ENCODE data around the gene KCTD17.

The KCTD17 gene

DNA sequence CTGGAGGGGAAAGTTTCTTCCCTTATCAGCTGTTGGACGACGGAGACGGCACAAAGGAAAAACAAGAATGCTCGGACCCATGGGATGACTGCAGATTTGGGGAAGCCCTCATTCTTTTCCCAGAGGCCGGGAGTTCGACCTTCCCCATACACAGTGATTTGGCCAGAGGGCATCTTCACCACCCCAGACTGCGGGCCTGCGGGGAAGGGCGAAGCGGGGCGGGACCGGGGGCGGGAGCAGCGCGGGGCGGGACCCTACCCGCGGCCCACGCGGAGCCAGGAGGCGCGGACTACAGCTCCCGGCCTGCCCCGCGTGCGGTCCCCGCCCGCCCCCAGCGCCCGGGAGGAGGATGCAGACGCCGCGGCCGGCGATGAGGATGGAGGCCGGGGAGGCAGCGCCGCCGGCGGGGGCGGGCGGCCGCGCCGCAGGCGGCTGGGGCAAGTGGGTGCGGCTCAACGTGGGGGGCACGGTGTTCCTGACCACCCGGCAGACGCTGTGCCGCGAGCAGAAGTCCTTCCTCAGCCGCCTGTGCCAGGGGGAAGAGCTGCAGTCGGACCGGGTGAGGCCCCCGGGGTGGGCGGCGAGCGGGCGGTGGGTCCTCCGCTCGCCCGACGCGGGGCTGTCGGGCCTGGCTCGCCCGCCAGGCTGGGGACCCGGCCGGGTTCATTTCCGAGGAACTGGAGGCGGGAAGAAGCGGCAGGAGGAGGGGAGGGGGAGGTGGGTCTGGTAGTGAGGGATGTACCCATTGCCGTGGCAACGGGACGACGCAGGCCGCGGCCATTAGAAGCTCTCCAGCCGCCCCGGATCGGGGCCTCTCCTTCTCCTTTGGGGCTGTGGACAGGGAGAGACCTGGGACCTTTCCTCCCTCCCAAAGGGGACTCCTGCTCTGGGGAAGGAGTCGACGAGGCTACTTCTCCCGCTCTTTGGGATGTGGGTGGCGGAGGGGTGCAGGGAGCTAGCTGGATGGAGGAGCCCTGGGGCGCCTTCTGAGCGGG lies at the start of gene KCTD17:
KCTD17 (plus strand) TSS at position 352 of the 995 bp plus-strand sequence; CDS start at position 371, 19 bp downstream.
- DNase-seq: peak; percentile 29

GRCh38 chr22:37001826-37002225 lies 49.7 kb upstream of the KCTD17 start:
- no peak for DNase-seq
- in situ Hi-C loops (cut with MboI; ENCODE audit: low pct_unique_long_range_greater_than_20kb, low sequenced_read_pairs): no loop called here

More for the DNA sequence above, at the start of gene KCTD17:
- in situ Hi-C loops (cut with MboI; ENCODE audit: low pct_unique_long_range_greater_than_20kb, low sequenced_read_pairs): no loop called here

- no peak for DNase-seq
- in situ Hi-C loops (cut with MboI; ENCODE audit: low pct_unique_long_range_greater_than_20kb, low sequenced_read_pairs): no loop called here
These were observed 48.9 kb upstream of the KCTD17 start for GRCh38 chr22:37002633-37003032.

DNA sequence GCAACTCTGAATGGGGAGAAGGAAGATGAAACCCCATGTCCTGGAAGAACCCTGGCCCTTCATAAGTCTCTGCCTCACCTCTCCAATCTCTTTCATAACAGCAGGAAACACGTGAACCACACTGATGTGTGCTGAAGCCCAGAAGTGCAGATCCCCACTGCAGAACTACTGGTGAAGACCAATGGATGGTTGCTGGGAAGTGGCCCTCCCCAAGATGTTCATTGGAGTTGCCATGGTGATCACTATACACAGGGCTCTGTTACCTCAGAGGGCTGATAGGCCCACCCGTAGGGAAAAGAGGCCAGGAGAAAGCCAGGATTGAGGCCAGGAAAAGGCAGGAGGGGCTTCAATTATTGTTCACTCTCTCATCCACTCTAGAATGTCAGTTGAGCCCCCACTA lies 43.9 kb upstream of the KCTD17 start:
- no peak for DNase-seq
- in situ Hi-C loops (cut with MboI; ENCODE audit: low pct_unique_long_range_greater_than_20kb, low sequenced_read_pairs): no loop called here

GRCh38 chr22:37008365-37008764 lies 43.2 kb upstream of the KCTD17 start:
- in situ Hi-C loops (cut with MboI; ENCODE audit: low pct_unique_long_range_greater_than_20kb, low sequenced_read_pairs): no loop called here
- peak; percentile 31 for DNase-seq

GRCh38 chr22:37009490-37009889 lies 42.1 kb upstream of the KCTD17 start:
- no peak for DNase-seq
- in situ Hi-C loops (cut with MboI; ENCODE audit: low pct_unique_long_range_greater_than_20kb, low sequenced_read_pairs): no loop called here

GRCh38 chr22:37010174-37010573 lies 41.4 kb upstream of the KCTD17 start:
- in situ Hi-C loops (cut with MboI; ENCODE audit: low pct_unique_long_range_greater_than_20kb, low sequenced_read_pairs): no loop called here
- DNase-seq: no peak

DNA sequence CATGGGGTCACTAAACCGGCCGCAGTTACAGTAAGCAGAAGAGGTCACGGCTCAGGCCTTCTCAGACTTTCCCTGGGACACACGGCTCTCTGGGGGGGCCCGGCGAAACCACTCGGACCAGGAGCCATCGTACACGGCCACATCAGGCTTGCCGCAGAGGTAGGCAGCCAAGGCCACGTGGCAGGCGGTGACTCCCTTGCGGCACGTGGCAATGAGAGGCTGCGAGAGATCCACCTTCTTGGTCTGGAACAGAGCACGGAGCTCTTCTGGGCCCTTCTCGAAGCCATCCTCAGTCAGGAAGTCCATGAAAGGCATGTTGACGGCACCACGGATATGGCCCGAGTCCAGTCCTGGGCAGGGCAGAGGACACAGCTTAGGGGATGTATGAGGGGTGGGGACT lies 40.6 kb upstream of the KCTD17 start:
- in situ Hi-C loops (cut with MboI; ENCODE audit: low pct_unique_long_range_greater_than_20kb, low sequenced_read_pairs): no loop called here
- DNase-seq: no peak

DNA sequence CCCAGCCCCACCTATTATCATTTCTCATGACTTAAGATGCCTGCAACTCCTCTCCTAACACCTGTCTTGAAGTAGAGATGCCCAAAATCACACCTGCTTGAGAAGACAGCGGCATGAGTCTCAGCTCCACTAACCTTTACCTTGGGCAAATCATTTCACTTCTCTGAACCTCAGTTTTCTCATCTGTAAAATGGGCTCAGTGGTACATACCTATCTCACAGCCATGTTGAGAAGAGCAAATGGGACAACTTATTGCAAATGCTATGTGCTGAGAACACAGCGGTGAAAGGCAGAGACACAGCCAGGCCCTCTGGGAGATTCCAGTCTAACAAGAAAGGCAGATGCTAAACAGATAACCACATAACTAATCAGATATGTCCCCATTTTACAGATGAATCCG lies 40.1 kb upstream of the KCTD17 start:
- in situ Hi-C loops (cut with MboI; ENCODE audit: low pct_unique_long_range_greater_than_20kb, low sequenced_read_pairs): no loop called here
- no peak for DNase-seq

DNA sequence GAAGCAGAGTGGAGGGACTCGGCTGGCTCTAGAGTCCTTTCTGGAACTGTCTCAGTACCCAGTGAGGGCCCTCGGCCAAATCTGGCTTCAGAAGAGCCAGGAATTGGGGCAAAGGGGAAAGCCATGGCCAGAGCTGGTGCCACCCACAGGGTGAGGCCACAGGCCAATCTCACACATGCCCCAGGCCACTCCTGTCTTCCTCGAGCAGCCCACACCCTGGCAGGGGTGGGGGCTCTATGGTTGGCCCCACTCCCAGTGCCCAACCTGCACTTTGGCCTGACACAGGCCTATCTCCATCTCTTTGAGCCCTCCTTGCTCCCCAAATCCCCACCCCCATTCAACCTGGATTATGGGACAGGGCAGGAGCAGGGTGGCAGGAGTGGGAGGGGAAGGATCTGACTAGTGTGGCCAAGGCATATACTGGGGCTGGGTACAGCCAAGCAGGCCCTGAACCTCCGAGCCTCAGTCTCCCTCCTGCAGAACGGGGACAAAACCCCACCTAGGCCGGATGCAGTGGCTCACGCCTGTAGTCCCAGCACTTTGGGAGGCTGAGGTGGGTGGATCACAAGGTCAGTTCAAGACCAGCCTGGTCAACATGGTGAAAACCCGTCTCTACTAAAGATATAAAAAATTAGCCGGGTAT lies 39.2 kb upstream of the KCTD17 start:
- in situ Hi-C loops (cut with MboI; ENCODE audit: low pct_unique_long_range_greater_than_20kb, low sequenced_read_pairs): no loop called here

GRCh38 chr22:37012956-37013355 lies 38.6 kb upstream of the KCTD17 start:
- in situ Hi-C loops (cut with MboI; ENCODE audit: low pct_unique_long_range_greater_than_20kb, low sequenced_read_pairs): no loop called here
- no peak for DNase-seq

More for the DNA sequence above, 39.2 kb upstream of the KCTD17 start:
- DNase-seq: no peak

- in situ Hi-C loops (cut with MboI; ENCODE audit: low pct_unique_long_range_greater_than_20kb, low sequenced_read_pairs): no loop called here
- no peak for DNase-seq
These were observed 37.1 kb upstream of the KCTD17 start for GRCh38 chr22:37014415-37014806.

- in situ Hi-C loops (cut with MboI; ENCODE audit: low pct_unique_long_range_greater_than_20kb, low sequenced_read_pairs): no loop called here
- no peak for DNase-seq
These were observed 36.5 kb upstream of the KCTD17 start for GRCh38 chr22:37014835-37015586.

DNA sequence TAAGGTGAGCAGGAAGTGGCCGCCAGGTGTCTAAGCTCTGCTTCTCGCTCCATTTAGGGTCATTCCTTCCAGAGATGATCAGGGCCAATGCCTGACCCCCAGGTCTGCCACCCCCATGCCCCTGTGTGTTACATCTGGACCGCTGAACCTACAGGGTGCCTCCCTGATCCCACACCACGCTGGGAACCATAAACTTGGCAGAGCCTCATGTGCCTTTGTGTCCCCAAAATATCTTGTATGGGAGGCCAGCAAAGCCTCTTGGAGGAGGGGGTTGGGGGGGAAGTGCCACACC lies 36.0 kb upstream of the KCTD17 start:
- DNase-seq: no peak
- in situ Hi-C loops (cut with MboI; ENCODE audit: low pct_unique_long_range_greater_than_20kb, low sequenced_read_pairs): no loop called here

DNA sequence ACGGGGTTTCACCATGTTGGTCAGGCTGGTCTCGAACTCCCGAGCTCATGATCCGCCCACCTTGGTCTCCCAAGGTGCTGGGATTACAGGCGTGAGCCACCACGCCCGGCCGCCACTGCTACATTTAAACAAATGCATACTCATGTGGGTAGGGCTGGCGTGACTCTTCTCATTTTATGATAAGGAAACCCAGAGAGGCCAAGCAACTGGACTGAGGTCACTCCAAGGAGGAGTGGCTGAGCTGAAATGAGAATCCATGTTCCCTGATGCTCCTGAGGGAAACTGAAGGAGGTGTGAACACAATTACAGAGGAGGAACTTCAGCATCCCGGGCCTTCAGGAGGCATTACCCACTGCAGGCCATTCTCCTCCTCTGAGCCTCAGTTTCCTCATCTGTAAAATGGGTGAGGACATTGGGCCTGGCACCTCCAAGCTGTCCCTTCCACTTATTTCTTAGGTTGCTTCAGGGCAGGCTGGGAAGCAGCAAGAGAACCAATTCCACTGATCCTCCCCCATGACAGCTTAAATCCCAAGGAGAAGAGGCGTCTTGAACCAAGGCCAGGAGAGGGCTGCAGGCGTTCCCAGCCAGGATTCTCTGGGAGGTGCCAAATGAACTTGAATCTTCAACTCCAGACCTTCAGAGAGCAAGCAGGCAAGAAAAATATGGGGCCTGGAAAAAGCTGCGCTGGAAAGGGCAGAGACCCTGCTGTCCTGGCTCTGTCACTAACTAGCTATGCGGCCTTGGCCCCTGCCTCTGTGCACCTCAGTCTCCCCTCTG lies 35.2 kb upstream of the KCTD17 start:
- DNase-seq: no peak
- in situ Hi-C loops (cut with MboI; ENCODE audit: low pct_unique_long_range_greater_than_20kb, low sequenced_read_pairs): no loop called here

DNA sequence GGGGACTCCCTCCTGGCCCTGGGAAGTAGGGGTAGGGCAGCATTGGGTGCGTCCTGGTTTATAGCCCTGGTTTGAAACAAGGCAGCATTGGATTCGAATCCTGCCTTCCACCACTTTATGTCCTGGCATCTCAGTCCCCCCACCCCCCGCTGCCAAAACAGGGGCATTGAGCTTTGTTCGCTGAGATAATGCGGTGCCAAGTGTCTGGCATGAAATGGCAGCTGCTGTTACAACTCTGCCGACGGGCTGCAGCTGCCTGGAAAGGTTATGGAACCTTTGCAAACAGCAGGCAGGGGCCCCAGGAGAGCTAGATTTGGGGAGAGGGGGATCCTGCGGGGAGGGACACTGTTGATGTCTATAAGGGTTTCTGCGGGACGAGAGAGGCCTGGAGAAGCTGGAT lies 34.2 kb upstream of the KCTD17 start:
- no peak for DNase-seq
- in situ Hi-C loops (cut with MboI; ENCODE audit: low pct_unique_long_range_greater_than_20kb, low sequenced_read_pairs): no loop called here

- no peak for DNase-seq
These were observed 33.3 kb upstream of the KCTD17 start for GRCh38 chr22:37018086-37018814.

DNA sequence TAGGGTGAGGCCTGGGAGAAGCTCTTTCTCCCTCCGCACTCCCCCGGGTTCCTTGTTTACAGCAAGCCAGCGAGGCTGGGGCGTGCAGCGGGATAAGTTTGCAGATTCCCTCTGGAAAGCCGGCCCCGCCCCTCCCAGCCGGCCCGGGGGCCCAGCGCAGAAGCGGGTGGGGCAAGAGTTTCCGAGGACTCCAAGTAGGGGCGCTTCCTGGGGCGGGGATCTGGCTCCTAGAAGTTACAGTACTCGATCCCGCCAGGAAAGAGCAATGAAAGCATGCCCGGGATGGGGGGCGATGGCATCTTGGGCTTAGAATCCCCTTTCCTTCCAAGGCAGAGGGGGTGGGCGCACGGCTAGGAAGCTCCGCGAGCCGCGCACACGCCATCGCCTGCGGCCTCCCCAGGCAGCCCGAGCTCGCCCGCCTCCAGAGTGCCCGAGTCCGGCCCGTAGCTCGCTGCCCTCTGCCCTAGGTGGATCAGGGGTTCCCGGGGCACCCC lies 32.7 kb upstream of the KCTD17 start:
- peak; percentile 48 for DNase-seq
- in situ Hi-C loops (cut with MboI; ENCODE audit: low pct_unique_long_range_greater_than_20kb, low sequenced_read_pairs): no loop called here

More at GRCh38 chr22:37018086-37018814, 33.3 kb upstream of the KCTD17 start:
- in situ Hi-C loops (cut with MboI; ENCODE audit: low pct_unique_long_range_greater_than_20kb, low sequenced_read_pairs): no loop called here
